Measurements from ENCODE around the gene IQCF2.
"Not testable (repeated sequence)": the region's sequence is repeated elsewhere in the genome, so short reads cannot be mapped to it uniquely, and the experiment has no call there.

Gene IQCF2

GRCh38 chr3:51886447-51886846 lies 25.0 kb downstream of the IQCF2 start:
- no peak for DNase-seq

DNA sequence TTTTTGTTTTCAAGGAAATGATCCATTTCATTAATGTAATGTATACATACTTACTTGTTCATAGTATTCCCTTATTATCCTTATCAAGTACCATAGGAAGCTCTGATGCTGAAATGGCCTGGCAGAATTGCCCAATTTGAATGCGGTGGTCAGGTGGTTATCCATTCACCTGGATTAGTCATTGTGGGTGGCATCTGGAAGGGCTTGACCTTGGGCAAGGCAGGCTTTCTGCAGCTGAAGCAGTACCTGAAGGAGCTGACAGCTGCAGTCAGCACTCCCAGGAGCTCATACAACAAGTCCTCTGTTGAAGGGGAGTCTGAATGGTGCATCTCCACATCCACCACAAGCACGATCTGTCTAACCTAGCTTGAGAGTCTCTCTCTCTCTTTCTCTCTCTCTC lies 26.2 kb downstream of the IQCF2 start:
- DNase-seq, result no peak

DNA sequence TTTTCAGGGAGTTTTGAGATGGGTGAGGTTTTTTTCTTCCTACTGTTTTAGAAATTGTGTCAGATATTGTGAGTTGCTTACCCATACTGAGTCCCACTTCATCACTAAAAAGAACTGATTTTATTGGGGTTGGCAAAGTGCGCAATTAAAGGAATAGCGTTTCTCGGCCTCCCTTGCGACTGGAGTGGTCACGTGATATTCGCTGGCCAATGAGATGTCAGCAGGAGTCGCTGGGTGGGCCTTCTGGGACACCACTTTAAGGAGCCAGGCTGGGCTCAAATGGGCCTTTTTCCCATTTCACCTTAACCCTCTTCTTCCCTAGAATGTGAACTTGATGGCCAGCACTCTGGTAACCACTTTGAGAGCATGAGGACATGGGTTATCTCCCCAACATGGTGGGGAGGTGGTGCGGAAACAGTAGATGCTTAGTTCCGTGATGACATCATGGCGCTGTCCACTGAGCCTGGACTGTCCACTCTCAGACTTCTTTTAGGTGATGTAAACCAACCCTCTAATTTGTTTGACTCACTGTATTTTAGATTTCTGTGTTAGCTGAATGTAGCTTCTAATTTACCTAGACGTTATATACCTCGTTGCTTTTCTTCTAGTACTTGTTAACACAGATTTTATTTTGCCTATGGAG lies 27.2 kb downstream of the IQCF2 start:
- no peak for DNase-seq

GRCh38 chr3:51891242-51892039 lies 30.0 kb downstream of the IQCF2 start:
- DNase-seq, result no peak

DNA sequence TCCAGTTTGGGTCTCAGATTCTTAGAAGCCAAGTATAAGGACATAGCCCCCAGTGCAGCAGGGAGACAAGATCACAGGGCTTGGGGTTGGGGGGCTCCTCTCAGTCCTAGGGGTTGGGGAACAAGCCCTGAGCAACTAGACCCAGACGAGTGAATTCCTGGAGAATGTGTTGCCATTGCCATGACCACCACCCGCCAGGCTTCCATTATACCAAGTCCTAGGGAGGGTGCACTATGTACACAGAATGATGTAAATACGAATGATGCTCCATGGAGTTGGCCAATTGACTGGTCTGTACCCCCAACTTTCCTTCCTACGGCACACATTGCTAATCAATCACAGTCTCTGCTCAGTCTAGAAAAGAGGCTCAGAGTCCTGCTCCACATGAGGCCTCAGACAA lies 33.0 kb downstream of the IQCF2 start:
- DNase-seq, result no peak

GRCh38 chr3:51894939-51895338 lies 33.5 kb downstream of the IQCF2 start:
- no peak for DNase-seq

DNA sequence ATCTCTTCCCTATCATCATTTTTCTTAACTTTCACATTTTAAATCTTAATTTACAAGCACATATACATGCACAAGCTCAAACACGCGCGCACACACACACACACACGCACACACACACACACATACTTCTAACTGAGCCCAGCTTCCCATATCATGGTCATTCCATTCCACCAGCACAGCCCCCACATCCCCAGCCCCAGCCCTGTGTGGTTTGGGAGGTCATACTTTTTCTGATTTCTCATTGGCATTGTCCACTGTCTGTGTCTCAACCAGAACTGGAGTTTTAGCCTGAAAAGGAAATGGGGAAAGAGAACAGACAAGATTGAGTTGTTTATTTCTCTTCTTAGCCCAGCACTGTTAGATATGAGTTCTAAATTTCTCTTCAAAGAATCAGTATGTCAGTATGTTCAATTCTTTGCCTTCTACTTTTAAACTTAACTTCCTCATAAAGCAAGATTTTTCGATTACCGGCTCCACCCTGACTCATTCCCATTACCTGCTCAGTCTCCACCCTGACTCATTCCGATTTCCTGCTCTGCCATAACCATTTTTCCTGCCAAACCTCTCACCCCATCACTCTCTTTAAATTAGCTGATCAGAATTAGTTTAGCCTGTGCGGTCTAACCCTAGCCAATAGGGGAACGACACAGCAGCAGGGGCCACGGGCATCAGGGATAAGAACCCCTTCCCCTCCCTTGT lies 35.3 kb downstream of the IQCF2 start:
- DNase-seq, result no peak

DNA sequence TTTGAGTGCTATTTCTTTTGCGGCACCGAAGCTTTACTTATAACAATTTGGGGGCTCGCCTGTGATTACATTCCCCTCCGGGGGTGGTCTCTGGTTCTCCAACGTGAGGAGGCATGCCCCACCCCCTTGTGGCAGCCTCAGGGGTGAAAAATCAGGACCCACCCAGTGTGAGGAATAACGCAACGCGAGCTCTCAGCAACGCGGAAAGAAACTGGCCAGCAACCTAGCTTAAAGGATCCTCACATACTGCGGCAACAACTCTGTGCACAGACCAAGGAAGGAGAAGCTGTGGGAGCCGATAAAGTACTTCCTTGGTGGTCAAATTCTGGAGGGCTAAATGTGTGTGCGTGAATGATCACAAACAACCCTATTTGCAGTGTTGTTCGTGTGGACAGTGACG lies 36.0 kb downstream of the IQCF2 start:
- DNase-seq, result no peak

DNA sequence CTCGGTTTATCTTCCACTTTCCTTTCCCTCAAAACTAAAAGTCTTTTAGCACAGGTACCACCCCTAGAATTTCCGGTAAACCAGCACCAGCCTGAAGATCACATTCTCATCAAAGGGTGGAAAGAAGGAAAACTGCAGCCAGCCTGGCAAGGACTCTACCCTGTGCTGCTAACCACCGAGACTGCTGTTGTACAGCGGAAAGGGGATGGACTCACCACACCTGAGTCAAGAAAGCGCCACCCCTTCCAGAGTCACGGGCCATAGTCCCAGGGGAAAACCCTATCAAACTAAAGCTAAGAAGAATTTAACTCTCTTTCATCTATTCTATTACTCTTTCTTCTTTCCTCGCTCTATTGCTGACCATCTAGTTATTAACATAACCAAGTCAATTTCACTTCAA lies 38.6 kb downstream of the IQCF2 start:
- DNase-seq, result not testable (repeated sequence)

DNA sequence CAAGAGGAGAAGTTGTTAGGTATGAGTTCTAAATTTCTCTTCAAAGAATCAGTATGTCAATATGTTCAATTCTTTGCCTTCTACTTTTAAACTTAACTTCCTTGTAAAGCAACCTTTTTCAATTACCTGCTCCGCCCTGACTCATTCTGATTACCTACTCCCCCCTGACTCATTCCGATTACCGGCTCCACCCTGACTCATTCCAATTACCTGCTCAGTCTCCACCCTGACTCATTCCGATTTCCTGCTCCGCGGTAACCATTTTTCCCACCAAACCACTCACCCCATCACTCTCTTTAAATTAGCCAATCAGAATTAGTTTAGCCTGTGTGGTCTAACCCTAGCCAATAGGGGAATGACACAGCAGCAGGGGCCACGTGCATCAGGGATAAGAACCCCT lies 40.9 kb downstream of the IQCF2 start:
- not testable (repeated sequence) for DNase-seq

GRCh38 chr3:51904034-51904823 lies 42.8 kb downstream of the IQCF2 start:
- DNase-seq, result no peak

GRCh38 chr3:51908026-51908425 lies 46.6 kb downstream of the IQCF2 start:
- no peak for DNase-seq

Data from activated T-cell treated with anti-CD3 and anti-CD28 coated beads, Interleukin-2, amount 50 U/mL, for 1 hour (primary cell).